Lung (tissue), 12 donors: ENCODE measurements around the gene EPB41L3. TPM values are rescaled to one million over a fixed set of nuclear protein-coding genes. Genes with fewer than 3 reads are reported as not detected.

Experiments used
- ATAC-seq: fragments of 200-7000 bp; cut with Tn5 transposase; one replicate; pipeline ENCODE4 v1.9.1; 2020; ENCODE audit warnings: moderate number of reproducible peaks; ENCODE audit not compliant: insufficient read depth, low FRiP score
- DNase-seq, 3 donors: peaks; one replicate each; pipeline ENCODE4 v3.0.0-alpha.2; 2013 to 2017
- H3K27ac ChIP-seq, 2 donors: one replicate each; pipeline ENCODE4 v1.5.1; 2013; ENCODE audit warnings: mild to moderate bottlenecking in 2 of 2, moderate library complexity in 2 of 2, control low read depth in 1 of 2, inconsistent platforms in 1 of 2, low read depth in 1 of 2, low read length in 1 of 2
- H3K27me3 ChIP-seq, 3 donors: one replicate each; pipeline ENCODE4 v1.5.1; 2013; ENCODE audit warnings: low read length in 2 of 3; ENCODE audit not compliant: control insufficient read depth in 3 of 3, insufficient read depth in 3 of 3
- H3K36me3 ChIP-seq, 4 donors: one replicate each; pipeline ENCODE4 v1.5.1; 2013; ENCODE audit warnings: low read length in 4 of 4, mild to moderate bottlenecking in 1 of 4, moderate library complexity in 1 of 4; ENCODE audit not compliant: control insufficient read depth in 4 of 4, insufficient read depth in 4 of 4
- H3K4me1 ChIP-seq, 5 donors: one replicate each; pipeline ENCODE4 v1.5.1; 2013; ENCODE audit warnings: low read length in 5 of 5, mild to moderate bottlenecking in 2 of 5, moderate library complexity in 1 of 5; ENCODE audit not compliant: control insufficient read depth in 5 of 5, insufficient read depth in 5 of 5
- H3K4me3 ChIP-seq: one replicate; pipeline ENCODE4 v1.5.1; 2013; ENCODE audit warnings: mild to moderate bottlenecking, control low read depth, moderate library complexity
- H3K9ac ChIP-seq, 2 donors: one replicate each; pipeline ENCODE4 v1.5.1; 2013; ENCODE audit warnings: low read length in 2 of 2, control low read depth in 1 of 2; ENCODE audit not compliant: insufficient read depth in 1 of 2
- H3K9me3 ChIP-seq, 4 donors: one replicate each; pipeline ENCODE4 v1.5.1; 2013; ENCODE audit warnings: low read length in 3 of 4, mild to moderate bottlenecking in 1 of 4, moderate library complexity in 1 of 4; ENCODE audit not compliant: control insufficient read depth in 4 of 4, insufficient read depth in 3 of 4
- CTCF ChIP-seq: IDR thresholded peaks from 2 replicates; pipeline ENCODE4 v1.5.1; 2012; ENCODE audit warnings: mild to moderate bottlenecking; ENCODE audit errors: control extremely low read depth, extremely low read depth
- WGBS, 2 donors: extraction: QIAGEN DNeasy Blood & Tissue Kit; methylation state at CpG; one replicate each; pipeline ENCODE4 v1.1.7; 2013; 5-methylcytosine and 5-hydroxymethylcytosine counted together
- polyA plus RNA-seq, 2 donors: library from polyadenylated mRNA; stranded (reverse); fragments of 200-250 nt; gene quantifications; one replicate each; pipeline ENCODE4 v1.2.1, GENCODE V29; 2013
- total RNA-seq, 2 donors: library from RNA; depleted of rRNA in 1 of 2; stranded (reverse); fragments of >200 nt in 1 of 2; gene quantifications; one replicate each; pipeline ENCODE4 v1.2.1, GENCODE V29; 2014 to 2021
- donor health status: control.
- donor health status: control.
- donor health status: Bipolar disorder and iron deficiency.
- donor health status: healthy.
- donor health status: DM: yes; HTN: yes; CAD: no.

EPB41L3 gene
- total and polyA plus RNA-seq, 4 donors = 19.0 to 64.0 (median 39.9) TPM

GRCh38 chr18:5516841-5517240 is 27.0 kb downstream of the EPB41L3 start:
- 85 to 91% methylated on average over 6 of the region's 6 CpGs for WGBS, 2 donors
- no peak overlapping the region for H3K27ac ChIP-seq
- H3K9ac ChIP-seq = no peak overlapping the region
- H3K27me3 ChIP-seq = no peaks in the 10 kb centered on the region
- no peaks in the 10 kb centered on the region for H3K36me3 ChIP-seq
- H3K4me3 ChIP-seq = no peak overlapping the region
- no peak for TF ChIP-seq CTCF
- DNase-seq = no peak
- no peaks in the 10 kb centered on the region for H3K9me3 ChIP-seq
- peaks cover 4 to 20% (median 11%) of the 10 kb centered on the region in 5 donors for H3K4me1 ChIP-seq
- no peak for ATAC-seq

GRCh38 chr18:5515011-5515784 is 28.6 kb downstream of the EPB41L3 start:
- no peak overlapping the region for H3K9ac ChIP-seq
- H3K27ac ChIP-seq = peak overlapping the region in 1 of 2 donors; percentile 16
- no peaks in the 10 kb centered on the region for H3K36me3 ChIP-seq
- H3K27me3 ChIP-seq = no peaks in the 10 kb centered on the region
- H3K4me1 ChIP-seq = peaks cover 3 to 20% (median 11%) of the 10 kb centered on the region in 5 donors
- H3K4me3 ChIP-seq = no peak overlapping the region
- DNase-seq (peak in 2 of 3 donors; percentile 14 to 19), ATAC-seq (peak; percentile 7)
- 39 to 42% methylated on average over 3 of the region's 3 CpGs for WGBS, 2 donors
- H3K9me3 ChIP-seq = no peaks in the 10 kb centered on the region
- no peak for TF ChIP-seq CTCF

- no peaks in the 10 kb centered on the region for H3K9me3 ChIP-seq
- no peaks in the 10 kb centered on the region for H3K27me3 ChIP-seq
- no peak for TF ChIP-seq CTCF
- H3K4me3 ChIP-seq = no peak overlapping the region
- peaks cover 3 to 20% (median 11%) of the 10 kb centered on the region in 5 donors for H3K4me1 ChIP-seq
- H3K27ac ChIP-seq = no peak overlapping the region
- 50 to 77% methylated on average over 1 of the region's 1 CpG for WGBS, 2 donors
- H3K9ac ChIP-seq = no peak overlapping the region
- DNase-seq (no peak), ATAC-seq (no peak)
- H3K36me3 ChIP-seq = no peaks in the 10 kb centered on the region
These were observed 29.9 kb downstream of the EPB41L3 start for GRCh38 chr18:5513947-5514346.
